ENCODE measurements around the gene PEF1.

PEF1 gene

GRCh38 chr1:31627930-31628559 lies 16.6 kb downstream of the PEF1 start:
- no peak for DNase-seq (ENCODE audit: low read depth in 1 of 2, low spot score in 1 of 2)
- in situ Hi-C loops (cut with HindIII; ENCODE audit: low pct_unique_long_range_greater_than_20kb, low sequenced_read_pairs): no loop called here
- no peak for TF ChIP-seq JUND (IDR thresholded peaks at IDR 0.05; ENCODE audit: low read depth)

- no peak for DNase-seq (ENCODE audit: low read depth in 1 of 2, low spot score in 1 of 2)
- in situ Hi-C loops (cut with HindIII; ENCODE audit: low pct_unique_long_range_greater_than_20kb, low sequenced_read_pairs): no loop called here
- TF ChIP-seq JUND (IDR thresholded peaks at IDR 0.05; ENCODE audit: low read depth): no peak
Observed at GRCh38 chr1:31627301-31627929, 17.3 kb downstream of the PEF1 start.

GRCh38 chr1:31626223-31627207 lies 18.2 kb downstream of the PEF1 start:
- in situ Hi-C loops (cut with HindIII; ENCODE audit: low pct_unique_long_range_greater_than_20kb, low sequenced_read_pairs): no loop called here
- no peak for TF ChIP-seq JUND (IDR thresholded peaks at IDR 0.05; ENCODE audit: low read depth)
- DNase-seq (ENCODE audit: low read depth in 1 of 2, low spot score in 1 of 2): no peak

- in situ Hi-C loops (cut with HindIII; ENCODE audit: low pct_unique_long_range_greater_than_20kb, low sequenced_read_pairs): no loop called here
- TF ChIP-seq JUND (IDR thresholded peaks at IDR 0.05; ENCODE audit: low read depth): no peak
- no peak for DNase-seq (ENCODE audit: low read depth in 1 of 2, low spot score in 1 of 2)
Observed at GRCh38 chr1:31625561-31626222, 19.0 kb downstream of the PEF1 start.

GRCh38 chr1:31624731-31625514 lies 19.8 kb downstream of the PEF1 start:
- in situ Hi-C loops (cut with HindIII; ENCODE audit: low pct_unique_long_range_greater_than_20kb, low sequenced_read_pairs): no loop called here
- DNase-seq (ENCODE audit: low read depth in 1 of 2, low spot score in 1 of 2): no peak

GRCh38 chr1:31624309-31624708 lies 20.4 kb downstream of the PEF1 start:
- no peak for TF ChIP-seq JUND (IDR thresholded peaks at IDR 0.05; ENCODE audit: low read depth)
- DNase-seq (ENCODE audit: low read depth in 1 of 2, low spot score in 1 of 2): no peak
- in situ Hi-C loops (cut with HindIII; ENCODE audit: low pct_unique_long_range_greater_than_20kb, low sequenced_read_pairs): no loop called here

More at GRCh38 chr1:31624731-31625514, 19.8 kb downstream of the PEF1 start:
- no peak for TF ChIP-seq JUND (IDR thresholded peaks at IDR 0.05; ENCODE audit: low read depth)

GRCh38 chr1:31623365-31623764 lies 21.3 kb downstream of the PEF1 start:
- no peak for DNase-seq (ENCODE audit: low read depth in 1 of 2, low spot score in 1 of 2)
- no peak for TF ChIP-seq JUND (IDR thresholded peaks at IDR 0.05; ENCODE audit: low read depth)
- in situ Hi-C loops (cut with HindIII; ENCODE audit: low pct_unique_long_range_greater_than_20kb, low sequenced_read_pairs): no loop called here

GRCh38 chr1:31621847-31622730 lies 22.6 kb downstream of the PEF1 start:
- no peak for TF ChIP-seq JUND (IDR thresholded peaks at IDR 0.05; ENCODE audit: low read depth)
- no peak for DNase-seq (ENCODE audit: low read depth in 1 of 2, low spot score in 1 of 2)
- in situ Hi-C loops (cut with HindIII; ENCODE audit: low pct_unique_long_range_greater_than_20kb, low sequenced_read_pairs): no loop called here

- in situ Hi-C loops (cut with HindIII; ENCODE audit: low pct_unique_long_range_greater_than_20kb, low sequenced_read_pairs): no loop called here
- TF ChIP-seq JUND (IDR thresholded peaks at IDR 0.05; ENCODE audit: low read depth): no peak
- DNase-seq (ENCODE audit: low read depth in 1 of 2, low spot score in 1 of 2): no peak
Observed at GRCh38 chr1:31621498-31621820, 23.2 kb downstream of the PEF1 start.

GRCh38 chr1:31620631-31621497 lies 23.8 kb downstream of the PEF1 start:
- in situ Hi-C loops (cut with HindIII; ENCODE audit: low pct_unique_long_range_greater_than_20kb, low sequenced_read_pairs): no loop called here
- no peak for DNase-seq (ENCODE audit: low read depth in 1 of 2, low spot score in 1 of 2)
- no peak for TF ChIP-seq JUND (IDR thresholded peaks at IDR 0.05; ENCODE audit: low read depth)
